Measurements from ENCODE around the gene ZNF616.

Gene ZNF616

GRCh38 chr19:52069653-52070052 is 70.1 kb downstream of the ZNF616 start:
- Histone ChIP-seq H3K4me2 (ENCODE audit: low read length) (no peak overlapping the region), H2AFZ (ENCODE audit: low read depth, low read length) (no peak overlapping the region), H3K36me3 (replicated peaks; ENCODE audit: low read depth, low read length) (no peaks in the 10 kb centered on the region), H3K27me3 (ENCODE audit: low read depth, low read length) (no peaks in the 10 kb centered on the region), H3K9me3 (ENCODE audit: insufficient read depth, low read length) (peaks cover 36% of the 10 kb centered on the region), H3K27ac (ENCODE audit: low read length) (no peak overlapping the region), H3K4me1 (ENCODE audit: low read length) (no peaks in the 10 kb centered on the region), H3K79me2 (ENCODE audit: low read length) (no peaks in the 10 kb centered on the region), H3K9ac (ENCODE audit: low read length) (no peak overlapping the region), H4K20me1 (ENCODE audit: insufficient read depth, low read length) (no peaks in the 10 kb centered on the region), H3K4me3 (ENCODE audit: low read length) (no peak overlapping the region)
- TF ChIP-seq EZH2phosphoT487 (IDR thresholded peaks at IDR 0.05; ENCODE audit: low read depth) (no peak), CTCF (IDR thresholded peaks at IDR 0.05; ENCODE audit: low read depth, low read length) (no peak)

GRCh38 chr19:52066258-52066863 is 73.4 kb downstream of the ZNF616 start:
- Histone ChIP-seq H3K36me3 (replicated peaks; ENCODE audit: low read depth, low read length) (no peaks in the 10 kb centered on the region), H3K4me1 (ENCODE audit: low read length) (no peaks in the 10 kb centered on the region), H3K4me3 (ENCODE audit: low read length) (no peak overlapping the region), H2AFZ (ENCODE audit: low read depth, low read length) (no peak overlapping the region), H4K20me1 (ENCODE audit: insufficient read depth, low read length) (no peaks in the 10 kb centered on the region), H3K27me3 (ENCODE audit: low read depth, low read length) (no peaks in the 10 kb centered on the region), H3K4me2 (ENCODE audit: low read length) (no peak overlapping the region), H3K9ac (ENCODE audit: low read length) (no peak overlapping the region), H3K27ac (ENCODE audit: low read length) (no peak overlapping the region), H3K9me3 (ENCODE audit: insufficient read depth, low read length) (peaks cover 36% of the 10 kb centered on the region), H3K79me2 (ENCODE audit: low read length) (no peaks in the 10 kb centered on the region)
- no peak for TF ChIP-seq CTCF (IDR thresholded peaks at IDR 0.05; ENCODE audit: low read depth, low read length)
- no peak for TF ChIP-seq EZH2phosphoT487 (IDR thresholded peaks at IDR 0.05; ENCODE audit: low read depth)

- Histone ChIP-seq H3K9me3 (ENCODE audit: insufficient read depth, low read length) (peaks cover 38% of the 10 kb centered on the region), H2AFZ (ENCODE audit: low read depth, low read length) (no peak overlapping the region), H3K9ac (ENCODE audit: low read length) (no peak overlapping the region), H3K36me3 (replicated peaks; ENCODE audit: low read depth, low read length) (no peaks in the 10 kb centered on the region), H3K4me2 (ENCODE audit: low read length) (no peak overlapping the region), H3K27me3 (ENCODE audit: low read depth, low read length) (no peaks in the 10 kb centered on the region), H4K20me1 (ENCODE audit: insufficient read depth, low read length) (no peaks in the 10 kb centered on the region), H3K27ac (ENCODE audit: low read length) (no peak overlapping the region), H3K4me3 (ENCODE audit: low read length) (no peak overlapping the region), H3K4me1 (ENCODE audit: low read length) (no peaks in the 10 kb centered on the region), H3K79me2 (ENCODE audit: low read length) (no peaks in the 10 kb centered on the region)
- TF ChIP-seq EZH2phosphoT487 (IDR thresholded peaks at IDR 0.05; ENCODE audit: low read depth) (no peak), CTCF (IDR thresholded peaks at IDR 0.05; ENCODE audit: low read depth, low read length) (no peak)
These were observed 74.3 kb downstream of the ZNF616 start for GRCh38 chr19:52065399-52065798.

Measured in OCI-LY3 (cell line).